Esophagus mucosa (tissue), 1 donor: ENCODE data around the gene SLC5A12. TPM values are rescaled to one million over a fixed set of nuclear protein-coding genes. Genes with fewer than 3 reads are reported as not detected.

Experiments used
- ATAC-seq: fragments of 200-7000 bp; cut with Tn5 transposase; one replicate; pipeline ENCODE4 v1.9.1; 2020
- total RNA-seq: library from RNA; stranded (reverse); gene quantifications from one replicate; pipeline ENCODE4 v1.2.4, GENCODE V29; 2023
- donor health status: DM: yes; HTN: yes; CAD: no.

Gene SLC5A12
- total RNA-seq, 1 donor from 2014 or later = not detected

DNA sequence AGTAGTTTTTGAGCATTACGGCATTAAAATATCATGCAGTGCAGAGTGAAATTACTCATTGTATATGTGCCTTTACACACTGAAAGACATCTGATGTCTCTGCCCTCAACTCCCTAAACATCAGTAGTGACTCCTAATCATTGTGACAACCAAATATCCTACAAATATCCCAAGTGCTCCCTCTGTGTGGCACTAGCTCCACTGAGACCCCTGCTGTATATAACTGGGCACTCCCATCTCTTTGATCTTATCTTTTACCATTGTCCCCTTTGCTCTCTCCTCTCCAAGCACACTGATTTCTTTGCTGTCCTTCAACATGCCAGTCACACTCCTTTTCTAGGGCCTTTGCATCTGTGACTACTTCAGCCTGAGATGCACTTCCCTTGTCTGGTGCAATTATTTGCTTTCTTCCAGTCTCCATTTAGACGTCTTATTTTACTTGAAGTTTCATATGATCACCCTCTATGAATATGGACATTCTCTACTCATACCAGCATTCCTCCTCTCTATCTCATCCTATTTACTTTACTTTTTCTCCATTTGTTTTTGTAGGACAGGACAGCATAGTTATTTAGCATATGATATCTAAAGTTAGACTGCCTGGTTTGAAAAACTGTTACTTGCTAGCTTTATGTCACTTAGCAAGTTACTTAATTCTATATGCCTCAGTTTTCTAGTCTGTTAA is 2.4 kb downstream of the SLC5A12 start:
- ATAC-seq = no peak

DNA sequence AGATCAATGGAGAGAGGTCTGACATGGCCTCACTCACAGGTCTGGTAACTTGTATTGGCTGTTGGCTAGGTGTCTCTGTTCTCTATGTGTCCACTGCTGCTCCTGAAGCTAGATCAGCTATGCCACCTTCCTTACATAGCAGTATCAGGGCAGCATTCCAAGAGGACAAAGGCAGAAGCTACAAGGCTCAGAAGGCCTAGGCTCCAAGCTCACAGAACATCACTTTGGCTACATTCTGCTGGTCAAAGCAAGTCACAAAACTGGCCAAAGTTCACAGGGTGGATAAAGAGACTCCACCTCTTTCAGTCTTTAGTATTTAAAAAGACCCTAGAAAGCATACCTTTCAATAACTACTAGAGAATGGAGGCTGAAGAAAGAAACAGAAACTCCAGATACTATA is 4.1 kb downstream of the SLC5A12 start:
- ATAC-seq = no peak

DNA sequence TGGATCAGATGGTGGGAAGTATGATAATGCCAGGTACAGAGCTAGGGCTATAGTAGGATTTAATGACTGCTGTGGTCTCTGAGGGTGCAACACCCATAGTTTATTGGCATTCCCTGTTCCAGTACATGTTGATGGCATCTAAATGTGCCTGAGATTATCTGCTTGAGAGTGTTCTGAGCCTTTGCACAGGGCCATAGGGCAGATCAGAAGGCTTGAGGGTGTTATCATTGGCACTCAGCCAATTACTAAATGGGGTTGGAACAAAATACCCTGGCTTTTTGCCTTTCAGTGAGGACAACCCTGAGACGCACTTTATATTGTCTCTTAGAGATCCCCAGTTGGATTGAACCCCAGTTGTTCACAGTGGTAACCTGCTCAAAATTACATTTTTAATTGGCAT is 6.7 kb downstream of the SLC5A12 start:
- ATAC-seq = no peak

DNA sequence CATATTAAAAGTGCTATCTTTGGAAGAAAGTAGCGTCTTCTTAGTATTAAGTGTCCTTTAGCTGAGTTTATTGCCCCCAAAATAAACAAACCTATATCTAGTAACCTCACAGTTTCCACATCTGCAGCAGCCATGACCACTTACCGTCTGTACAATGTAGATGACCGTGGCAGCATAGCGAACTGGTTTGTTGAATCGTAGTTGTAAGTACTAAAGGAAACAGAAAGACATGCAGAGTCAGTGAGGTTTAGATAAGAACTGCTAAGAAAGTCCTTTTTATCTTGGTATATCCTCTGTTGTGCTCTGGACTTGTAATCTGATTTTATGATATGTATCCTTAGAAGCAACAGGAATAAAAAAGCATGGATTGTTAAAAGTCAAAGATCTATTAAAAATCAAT is 9.4 kb downstream of the SLC5A12 start:
- ATAC-seq = no peak

DNA sequence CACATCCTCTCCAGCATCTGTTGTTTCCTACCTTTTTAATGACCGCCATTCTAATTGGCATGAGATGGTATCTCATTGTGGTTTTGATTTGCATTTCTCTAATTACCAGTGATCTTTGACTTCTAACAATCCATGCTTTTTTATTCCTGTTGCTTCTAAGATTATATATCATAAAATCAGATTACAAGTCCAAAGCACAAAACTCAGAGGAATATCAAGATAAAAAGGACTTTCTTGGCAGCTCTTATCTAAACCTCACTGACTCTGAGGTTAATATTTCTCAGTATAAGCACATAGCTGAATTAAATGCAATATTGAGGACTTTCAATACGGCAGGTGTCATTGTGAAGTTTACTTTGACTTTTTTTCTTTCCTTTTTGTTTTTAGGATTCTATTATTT is 11.4 kb downstream of the SLC5A12 start:
- no peak for ATAC-seq

DNA sequence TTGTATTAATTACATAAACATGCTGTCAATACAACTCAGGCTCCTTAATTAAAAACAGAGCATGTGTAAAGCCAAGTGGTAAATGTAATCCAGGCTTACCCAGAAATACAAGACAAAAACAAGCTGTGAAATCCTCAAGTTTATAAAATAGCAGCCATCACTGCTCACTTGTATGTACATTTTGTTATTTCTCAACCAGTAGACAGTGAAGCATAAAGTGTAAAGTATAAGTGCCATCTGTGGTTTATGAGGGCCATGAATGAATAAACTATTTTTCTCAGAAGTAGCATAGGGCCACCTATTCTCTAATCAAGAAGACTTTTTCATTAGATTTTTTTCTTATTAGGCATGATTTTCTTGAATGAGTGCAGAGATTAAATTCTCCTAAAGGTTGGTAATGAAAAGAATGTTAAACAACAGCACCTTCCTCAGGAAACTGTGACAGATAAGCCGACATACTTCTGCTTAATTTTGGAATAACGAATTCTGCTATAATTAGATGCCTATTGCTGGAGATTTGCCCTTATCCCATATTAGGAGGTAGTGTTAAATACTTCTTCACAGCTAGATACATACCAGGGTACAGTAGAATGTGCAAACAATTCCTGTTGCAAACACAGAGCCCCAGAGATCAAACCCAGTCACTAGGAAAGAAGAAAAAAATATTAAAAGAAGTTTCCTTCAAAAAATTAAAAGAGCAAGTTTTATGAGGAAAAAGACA is 13.0 kb downstream of the SLC5A12 start:
- no peak for ATAC-seq

DNA sequence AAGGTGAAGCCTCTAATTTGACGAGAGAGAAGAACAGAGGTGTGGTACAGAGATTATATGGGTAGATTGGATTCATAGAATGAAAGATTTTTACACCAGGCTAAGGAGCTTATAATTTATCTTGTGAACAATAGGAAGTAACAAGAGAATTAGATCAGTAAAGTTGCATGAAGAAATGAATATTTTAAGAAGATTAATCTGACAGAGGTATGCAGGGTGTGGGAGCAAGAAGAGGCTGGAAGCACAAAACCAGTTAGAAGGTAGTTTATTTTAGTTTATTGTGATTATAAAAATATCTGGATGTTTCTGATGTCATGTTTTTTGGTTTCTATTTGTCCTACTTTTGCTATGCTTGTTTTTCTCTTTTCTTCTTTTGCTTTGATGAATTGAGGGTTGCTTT is 15.7 kb downstream of the SLC5A12 start:
- ATAC-seq = no peak

DNA sequence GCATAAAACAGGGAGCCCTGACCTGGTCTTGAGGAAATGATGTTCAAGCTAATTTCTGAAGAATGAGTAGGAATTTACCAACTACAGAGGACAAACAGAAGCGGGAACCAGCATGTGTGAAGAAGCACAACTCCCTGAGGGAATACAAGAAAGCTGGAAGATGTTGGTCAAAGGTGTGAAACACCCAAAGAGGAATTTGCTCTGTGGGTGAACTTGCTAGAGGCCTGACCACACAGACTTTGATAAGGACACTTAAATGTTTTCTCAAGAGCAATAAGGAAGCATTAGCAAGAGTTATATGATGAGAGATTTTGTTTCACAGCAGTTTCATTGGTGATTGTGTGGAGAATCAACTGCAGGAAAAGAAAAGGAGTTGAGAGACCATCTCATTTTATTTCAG is 17.6 kb downstream of the SLC5A12 start:
- ATAC-seq = no peak

DNA sequence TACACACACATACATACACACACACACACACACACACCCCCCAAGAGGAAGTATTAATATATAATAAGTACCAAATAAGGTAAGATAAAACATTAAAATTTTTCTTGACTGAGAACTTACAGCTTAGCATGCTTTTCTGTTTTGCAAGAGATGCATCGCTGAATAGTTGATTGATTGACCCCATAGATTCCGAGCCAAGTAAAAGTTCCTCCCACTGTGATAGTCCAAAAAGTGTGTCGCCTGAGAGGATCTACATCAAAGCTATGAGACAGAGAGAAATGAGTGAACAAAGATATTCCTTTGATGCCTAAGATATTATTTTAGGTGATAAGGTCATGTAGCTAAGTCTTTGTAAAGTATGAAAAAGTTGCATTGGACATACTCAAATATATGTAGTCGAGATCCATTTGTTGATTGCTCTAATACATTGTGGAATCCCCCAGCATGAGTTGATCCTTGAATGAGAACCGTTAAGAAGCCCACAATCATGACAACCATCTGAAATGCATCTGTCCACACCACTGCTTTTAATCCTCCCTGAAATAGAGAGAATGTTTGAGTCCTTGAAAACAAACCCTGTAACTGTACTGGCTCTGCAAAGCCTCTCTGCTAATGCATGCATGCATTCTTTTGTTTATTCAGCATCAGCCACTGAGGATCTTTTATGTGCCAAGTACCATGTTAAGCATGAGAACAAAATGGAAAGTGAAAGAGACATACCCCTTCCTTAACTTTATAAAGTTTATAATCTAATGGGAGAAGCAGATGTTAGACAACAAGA is 18.3 kb downstream of the SLC5A12 start:
- ATAC-seq = no peak

DNA sequence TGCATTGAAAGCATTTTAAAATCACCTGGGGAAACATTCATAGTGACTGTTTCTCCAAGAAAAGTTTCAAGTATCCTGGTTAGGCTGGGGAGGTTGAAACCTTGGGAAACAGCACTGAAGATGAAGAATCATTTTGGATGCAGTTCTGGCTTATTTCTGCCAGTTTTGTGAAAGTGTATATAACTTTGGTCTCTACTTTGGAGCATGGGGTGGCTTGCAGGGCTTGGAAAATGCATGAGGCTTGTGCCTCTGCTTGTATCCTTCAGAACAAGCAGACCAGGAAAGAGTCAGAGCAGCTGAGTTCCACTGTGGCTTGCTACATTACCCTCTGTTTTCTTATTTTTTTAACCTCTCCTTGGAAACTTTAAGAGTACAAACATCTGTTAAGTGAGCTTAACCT is 19.5 kb downstream of the SLC5A12 start:
- no peak for ATAC-seq

DNA sequence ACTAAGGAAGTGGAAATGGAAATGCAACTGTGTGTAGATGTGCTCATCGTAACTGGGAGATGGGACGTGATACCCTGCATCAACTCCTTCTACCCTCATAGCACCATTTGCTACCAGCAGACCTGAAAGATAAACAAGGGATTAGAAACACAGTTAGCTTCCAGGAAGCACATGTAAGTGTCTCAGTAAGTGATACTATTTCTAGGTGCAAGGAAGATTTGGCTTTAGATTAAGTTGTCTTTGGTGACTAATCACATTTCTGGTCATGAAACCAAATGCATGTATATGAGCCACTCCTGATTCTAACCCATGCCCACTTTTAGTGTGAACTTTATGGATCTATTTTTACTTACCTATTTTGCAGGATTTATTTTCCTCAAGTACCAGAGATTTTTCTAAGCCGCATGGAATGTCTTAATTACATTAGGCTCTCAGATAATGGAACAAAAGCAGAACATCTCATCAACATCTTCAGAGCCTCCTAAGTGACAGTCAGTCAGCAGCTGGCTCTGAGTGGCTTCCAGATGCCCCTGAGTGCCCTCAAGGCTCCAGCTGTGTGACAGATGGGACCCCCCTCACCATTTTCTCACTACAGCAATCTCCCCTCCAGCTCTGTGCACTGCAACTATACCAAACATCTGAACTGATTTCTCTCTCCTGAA is 21.2 kb downstream of the SLC5A12 start:
- peak; percentile 18 for ATAC-seq

DNA sequence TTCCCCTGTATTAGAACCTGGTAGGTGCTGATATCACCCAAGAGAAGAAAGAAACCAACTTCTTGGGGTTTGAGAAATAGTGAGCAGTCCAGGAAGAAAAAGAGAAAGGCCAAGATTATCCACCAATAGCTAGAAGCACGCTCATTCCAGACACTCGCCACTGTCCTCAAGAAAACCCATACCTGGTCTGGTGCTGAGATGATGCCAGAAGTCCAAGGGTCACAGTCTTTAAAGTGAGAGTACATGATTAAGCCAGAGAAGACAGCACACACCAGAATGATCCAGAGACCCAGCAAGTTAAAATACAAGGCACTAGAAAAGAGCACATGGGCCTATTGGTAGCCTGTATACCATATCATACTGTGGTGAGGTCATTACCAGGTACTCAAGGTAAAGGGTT is 23.6 kb downstream of the SLC5A12 start:
- no peak for ATAC-seq

DNA sequence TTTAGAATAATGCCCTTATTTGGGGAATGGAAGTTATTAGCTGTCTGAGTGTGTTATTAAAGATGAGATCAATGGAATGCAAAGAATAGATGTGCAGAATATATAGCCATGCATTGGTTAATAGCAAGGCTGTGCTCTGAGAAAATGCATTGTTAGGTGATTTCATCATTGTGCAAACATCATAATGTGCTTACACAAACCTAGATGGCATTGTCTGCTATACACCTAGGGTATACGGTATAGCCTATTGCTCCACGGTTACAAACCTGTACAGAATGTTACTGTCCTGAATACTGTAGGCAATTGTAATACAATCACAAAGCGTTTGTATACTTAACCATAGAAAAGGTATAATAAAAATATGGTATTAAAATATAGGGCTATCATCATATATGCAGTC is 25.5 kb downstream of the SLC5A12 start:
- ATAC-seq = no peak

DNA sequence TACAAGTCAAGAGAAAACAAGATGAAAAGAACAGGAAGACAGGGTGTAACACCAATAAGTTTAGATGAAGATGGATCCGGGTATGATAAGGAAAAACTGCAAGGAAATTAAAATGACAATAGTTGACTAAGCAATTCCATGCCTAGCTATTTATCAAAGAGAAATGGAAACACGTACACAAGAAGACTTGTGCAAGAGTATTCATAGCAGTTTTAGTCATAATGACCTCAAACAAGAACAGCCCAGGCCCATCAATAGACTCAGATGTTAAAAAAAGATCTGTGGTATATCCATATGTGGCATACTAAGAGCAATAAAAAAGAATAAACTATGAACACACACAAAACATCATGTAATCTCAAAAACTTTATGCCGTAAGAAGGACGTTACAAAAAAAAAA is 33.2 kb downstream of the SLC5A12 start:
- no peak for ATAC-seq

DNA sequence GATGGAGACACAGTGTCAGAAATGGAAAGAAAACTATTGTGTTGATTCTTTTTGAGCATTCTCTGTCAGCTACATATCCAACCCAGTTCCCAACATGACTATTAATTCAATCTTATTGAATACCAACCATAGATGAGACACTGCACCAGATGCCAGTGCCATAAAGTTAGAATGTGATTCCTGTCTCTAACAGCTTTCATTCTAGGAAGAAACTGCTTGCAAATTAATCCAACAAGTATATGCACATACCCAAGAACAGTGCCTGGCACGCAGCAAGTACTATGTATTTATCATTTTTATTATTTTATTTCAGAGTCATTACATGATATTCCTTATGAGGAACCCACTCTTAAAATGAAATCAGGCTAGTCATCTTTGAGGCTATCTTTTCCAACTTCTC is 34.5 kb downstream of the SLC5A12 start:
- ATAC-seq = no peak

DNA sequence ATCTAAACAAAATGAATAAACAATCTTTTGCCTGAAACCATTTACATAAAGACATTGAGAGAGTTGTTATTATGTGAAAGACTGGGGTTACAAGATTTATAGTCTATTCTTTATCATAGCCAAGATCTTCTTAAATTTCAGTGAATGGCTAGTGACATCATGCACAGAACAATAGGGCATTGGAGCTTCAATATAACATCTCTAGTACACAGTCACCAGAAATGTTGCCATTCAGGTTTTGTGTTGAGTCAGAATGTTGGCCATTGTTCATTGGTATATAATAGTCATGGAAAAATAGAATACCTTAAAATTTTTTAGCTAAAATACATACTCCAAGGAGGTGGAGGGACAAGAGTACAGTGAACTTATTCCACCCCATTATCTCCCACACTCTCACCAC is 44.3 kb downstream of the SLC5A12 start:
- peak; percentile 95 for ATAC-seq

DNA sequence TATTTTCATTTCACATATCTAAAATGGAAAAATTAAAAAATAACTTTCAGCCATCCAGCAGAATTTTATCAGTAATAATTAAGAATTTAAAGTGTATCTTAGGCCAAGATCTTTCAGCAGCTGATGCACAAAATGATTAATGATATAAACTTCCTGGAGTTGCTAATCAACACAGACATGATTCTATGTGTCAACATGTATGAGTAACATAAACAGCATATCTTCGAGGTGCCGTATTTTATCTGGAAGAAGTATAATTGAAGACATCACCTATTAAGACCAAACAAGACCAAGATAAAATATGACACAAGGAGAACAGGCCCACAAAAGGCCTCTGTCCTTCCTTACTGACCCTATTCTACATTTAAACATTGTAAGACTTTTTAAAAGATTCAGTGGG is 45.2 kb downstream of the SLC5A12 start:
- peak; percentile 32 for ATAC-seq

DNA sequence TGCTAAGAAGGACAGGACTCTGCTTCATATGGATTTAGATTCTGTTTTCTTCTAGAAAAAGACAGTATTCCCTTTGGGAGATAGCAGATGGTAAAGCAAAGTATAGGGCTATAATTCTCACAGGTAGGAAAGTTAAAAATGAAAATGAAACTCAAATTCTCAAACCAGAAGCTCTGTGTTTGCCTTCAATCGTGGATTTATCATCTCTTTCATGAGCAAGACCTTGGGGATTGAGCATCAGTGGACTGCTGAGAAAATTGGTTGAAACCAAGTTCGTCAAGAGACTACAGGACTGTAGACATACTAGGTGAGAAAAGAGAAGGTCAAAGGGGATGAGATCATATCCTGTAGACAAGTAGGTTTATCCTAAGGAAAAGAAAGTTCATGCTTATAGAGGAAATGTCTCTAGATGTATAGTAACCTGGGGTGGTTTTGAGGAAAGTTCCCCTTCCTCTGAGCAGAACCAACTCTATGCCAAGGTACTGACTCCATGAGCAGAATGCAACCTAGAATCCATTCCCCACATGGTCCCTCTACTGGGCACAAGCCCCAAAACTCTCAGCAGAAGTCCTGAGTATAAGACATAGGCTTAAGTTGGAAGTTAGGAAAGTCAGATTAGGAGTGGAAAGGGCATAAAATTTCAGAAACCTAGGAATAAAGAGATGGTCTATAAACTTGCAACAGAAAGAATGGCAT is 46.5 kb downstream of the SLC5A12 start:
- ATAC-seq = no peak

DNA sequence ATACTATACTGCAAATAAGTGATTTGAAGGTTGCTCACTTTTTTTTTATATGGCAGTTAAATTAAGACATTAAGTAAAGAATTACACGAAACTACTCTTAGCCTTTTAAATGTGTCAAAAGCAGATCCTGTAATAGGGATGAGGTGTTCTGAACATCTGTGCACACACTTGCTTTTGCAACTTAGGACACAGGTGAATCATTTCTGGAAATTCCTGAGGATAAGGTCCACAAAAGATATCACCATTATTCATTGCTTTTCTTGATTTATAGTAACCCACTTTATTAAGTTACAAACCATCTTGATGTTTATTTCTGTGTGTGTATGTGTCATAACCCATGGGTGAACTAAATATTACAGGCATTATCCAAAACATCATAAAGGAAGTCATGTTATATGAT is 55.9 kb downstream of the SLC5A12 start:
- ATAC-seq = no peak

DNA sequence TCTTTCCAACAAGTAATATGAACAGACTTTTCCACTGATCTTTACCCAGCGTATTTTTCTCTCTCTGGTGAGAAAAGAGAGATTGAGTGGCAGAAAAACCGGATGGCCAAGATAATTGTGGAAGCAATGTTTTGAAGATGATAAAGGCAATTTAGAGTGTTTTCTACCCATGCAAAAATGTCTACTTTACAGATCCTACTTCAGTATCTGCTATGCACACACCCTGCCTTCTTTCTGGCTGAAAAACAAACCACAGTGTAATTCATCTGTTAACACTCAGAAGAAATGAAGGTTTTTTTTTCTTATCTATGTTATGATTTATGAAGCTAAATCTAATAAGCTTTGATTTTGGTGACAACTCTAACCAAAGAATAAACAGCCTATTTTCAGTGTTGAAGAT is 56.8 kb downstream of the SLC5A12 start:
- ATAC-seq = no peak

DNA sequence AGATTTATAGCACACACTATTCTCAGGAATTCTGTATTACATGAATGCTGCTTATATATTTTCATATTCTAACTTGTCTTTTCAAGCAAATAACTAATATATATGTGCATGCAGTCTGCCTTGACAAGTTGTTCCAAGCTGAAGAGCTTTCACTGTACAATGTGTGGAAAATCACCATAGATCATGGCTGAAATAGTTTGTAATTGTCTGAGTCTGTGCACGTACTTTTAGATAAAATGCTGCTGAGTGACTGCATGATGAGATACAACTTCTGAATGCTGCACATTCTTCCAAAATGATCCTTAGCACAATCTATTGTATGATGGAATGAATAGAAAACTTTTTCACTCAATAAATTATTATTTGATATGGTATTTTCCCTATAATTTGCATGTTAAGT is 58.9 kb downstream of the SLC5A12 start:
- ATAC-seq = no peak

DNA sequence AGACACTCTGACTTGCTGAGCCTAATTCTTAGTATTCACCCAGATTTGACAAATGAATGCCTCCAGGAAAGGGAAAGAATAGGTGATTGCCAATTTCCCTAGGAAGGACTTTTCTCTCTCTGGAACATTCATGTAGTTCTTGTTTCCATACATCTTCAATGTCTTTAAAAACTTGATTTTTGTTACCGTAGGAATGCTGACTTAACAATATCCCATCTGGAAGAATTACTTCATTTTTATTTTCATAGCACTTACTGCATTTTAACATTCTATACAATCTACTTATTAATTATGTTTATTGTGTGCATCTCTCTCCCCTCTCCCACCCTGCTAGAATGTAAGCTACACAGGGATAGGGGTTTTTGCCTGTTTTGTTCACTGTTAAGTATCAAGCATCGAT is 66.6 kb downstream of the SLC5A12 start:
- no peak for ATAC-seq

DNA sequence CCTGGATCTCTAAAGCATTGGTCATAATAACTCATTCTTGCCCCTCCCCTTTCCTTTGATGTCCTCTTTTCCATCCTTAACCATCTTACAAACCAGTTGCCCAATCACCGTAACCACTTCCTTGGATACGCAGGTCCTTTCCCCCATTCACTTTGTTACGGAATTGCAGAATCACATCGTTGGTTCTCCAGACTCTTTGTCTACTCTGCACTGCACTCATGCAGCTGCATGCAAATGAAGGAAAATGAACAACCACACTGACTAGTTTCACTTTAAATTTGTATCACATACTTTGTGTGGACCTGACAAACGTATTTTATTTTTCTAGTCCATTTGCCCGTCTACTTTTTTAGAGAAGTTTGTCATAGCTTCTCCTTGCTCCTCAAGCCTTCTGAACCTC is 69.9 kb downstream of the SLC5A12 start:
- ATAC-seq = no peak
